ENCODE data around the gene PDE4B. TPM values are rescaled to one million over a fixed set of nuclear protein-coding genes. Genes with fewer than 3 reads are reported as not detected.

PDE4B gene
- total RNA-seq, 2 donors from 2014 or later = 4.3 to 18.0 TPM

- H3K27ac Mint-ChIP-seq = peak overlapping the region; percentile 64
These were observed 564.9 kb downstream of the PDE4B start for GRCh38 chr1:66357478-66358197.

DNA sequence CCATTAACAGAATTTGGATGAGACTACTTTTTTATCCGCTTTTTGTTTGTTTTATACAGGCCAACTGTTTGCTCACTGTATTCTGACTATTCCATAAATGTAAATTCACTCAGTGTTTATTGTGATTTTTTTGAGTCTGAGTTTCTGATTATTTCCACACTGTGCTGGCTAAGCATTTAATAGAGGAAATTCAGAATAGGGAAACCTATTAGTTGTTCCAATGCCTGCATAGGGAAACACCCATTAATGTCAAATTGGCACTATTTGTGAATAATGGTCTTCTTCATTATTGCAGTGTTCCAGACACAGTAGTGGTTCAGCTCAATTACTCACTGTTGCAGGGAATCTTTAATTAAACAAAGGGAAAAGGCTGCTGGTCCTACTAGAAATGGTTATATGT, 566.6 kb downstream of the PDE4B start:
- Mint-ChIP-seq H3K27ac (peak overlapping the region; percentile 12), H3K4me3 (no peak overlapping the region)

More at GRCh38 chr1:66357478-66358197, 564.9 kb downstream of the PDE4B start:
- TF ChIP-seq CTCF (conservative IDR thresholded peaks at IDR 0.05) = no peak
- Histone ChIP-seq H3K9ac (ENCODE audit: extremely low read depth, low read length, poor library complexity, severe bottlenecking) (no peak overlapping the region), H3K9me3 (ENCODE audit: control insufficient read depth, low read length) (no peaks in the 10 kb centered on the region), H3K27ac (ENCODE audit: low read depth, low read length) (no peak overlapping the region), H3K36me3 (ENCODE audit: control insufficient read depth, insufficient read depth, low read length) (peaks cover 7% of the 10 kb centered on the region), H3K27me3 (ENCODE audit: control insufficient read depth, insufficient read depth, low read length, poor library complexity, severe bottlenecking) (no peaks in the 10 kb centered on the region), H3K4me3 (ENCODE audit: low read length) (peak overlapping the region; percentile 56), H3K4me1 (ENCODE audit: control insufficient read depth, insufficient read depth, low read length) (peaks cover 23% of the 10 kb centered on the region)
- no peaks in the 10 kb centered on the region for H3K27me3 Mint-ChIP-seq (ENCODE audit: insufficient read depth)
- H3K4me3 Mint-ChIP-seq = no peak overlapping the region
- H3K36me3 Mint-ChIP-seq (ENCODE audit: low read depth) = peaks cover 13% of the 10 kb centered on the region
- H3K9me3 Mint-ChIP-seq = no peaks in the 10 kb centered on the region
- 75 to 92% methylated on average over 1 to 3 of the region's 3 CpGs for WGBS, 2 experiments (ENCODE audit: insufficient coverage in 1 of 2, insufficient read length in 1 of 2)
- H3K4me1 Mint-ChIP-seq = peaks cover 66% of the 10 kb centered on the region
- no peak for DNase-seq

GRCh38 chr1:66359815-66360214, 567.1 kb downstream of the PDE4B start:
- H3K27ac Mint-ChIP-seq = no peak overlapping the region
- peak overlapping the region; percentile 21 for H3K27ac ChIP-seq (ENCODE audit: low read depth, low read length)
- no peaks in the 10 kb centered on the region for H3K27me3 ChIP-seq (ENCODE audit: control insufficient read depth, insufficient read depth, low read length, poor library complexity, severe bottlenecking)
- no peaks in the 10 kb centered on the region for H3K9me3 Mint-ChIP-seq
- H3K4me1 Mint-ChIP-seq = peaks cover 44% of the 10 kb centered on the region
- H3K9ac ChIP-seq (ENCODE audit: extremely low read depth, low read length, poor library complexity, severe bottlenecking) = no peak overlapping the region
- H3K4me3 ChIP-seq (ENCODE audit: low read length) = no peak overlapping the region
- peaks cover 25% of the 10 kb centered on the region for H3K36me3 ChIP-seq (ENCODE audit: control insufficient read depth, insufficient read depth, low read length)
- H3K27me3 Mint-ChIP-seq (ENCODE audit: insufficient read depth) = no peaks in the 10 kb centered on the region
- peaks cover 16% of the 10 kb centered on the region for H3K4me1 ChIP-seq (ENCODE audit: control insufficient read depth, insufficient read depth, low read length)
- no peak for DNase-seq
- no peaks in the 10 kb centered on the region for H3K9me3 ChIP-seq (ENCODE audit: control insufficient read depth, low read length)
- TF ChIP-seq CTCF (conservative IDR thresholded peaks at IDR 0.05) = no peak
- peaks cover 20% of the 10 kb centered on the region for H3K36me3 Mint-ChIP-seq (ENCODE audit: low read depth)
- no peak overlapping the region for H3K4me3 Mint-ChIP-seq

More for the DNA sequence above, 566.6 kb downstream of the PDE4B start:
- Mint-ChIP-seq H3K27me3 (ENCODE audit: insufficient read depth) (no peaks in the 10 kb centered on the region), H3K36me3 (ENCODE audit: low read depth) (peaks cover 20% of the 10 kb centered on the region), H3K4me1 (peaks cover 50% of the 10 kb centered on the region), H3K9me3 (no peaks in the 10 kb centered on the region)
- no peak overlapping the region for H3K9ac ChIP-seq (ENCODE audit: extremely low read depth, low read length, poor library complexity, severe bottlenecking)
- H3K4me1 ChIP-seq (ENCODE audit: control insufficient read depth, insufficient read depth, low read length) = peaks cover 16% of the 10 kb centered on the region
- no peak for TF ChIP-seq CTCF (conservative IDR thresholded peaks at IDR 0.05)
- 92% methylated on average over 1 of the region's 1 CpG; no CpG with 5 or more reads in 1 of the 2 experiments for WGBS, 2 experiments (ENCODE audit: insufficient coverage in 1 of 2, insufficient read length in 1 of 2)
- H3K27me3 ChIP-seq (ENCODE audit: control insufficient read depth, insufficient read depth, low read length, poor library complexity, severe bottlenecking) = no peaks in the 10 kb centered on the region
- H3K36me3 ChIP-seq (ENCODE audit: control insufficient read depth, insufficient read depth, low read length) = peaks cover 20% of the 10 kb centered on the region
- DNase-seq = no peak
- H3K4me3 ChIP-seq (ENCODE audit: low read length) = no peak overlapping the region
- H3K27ac ChIP-seq (ENCODE audit: low read depth, low read length) = no peak overlapping the region
- no peaks in the 10 kb centered on the region for H3K9me3 ChIP-seq (ENCODE audit: control insufficient read depth, low read length)

Measured in endodermal cell (in vitro differentiated cells).